COLO668 (cell line): ENCODE results near the gene SURF1.
"Not testable (repeated sequence)": the region's sequence is repeated elsewhere in the genome, so short reads cannot be mapped to it uniquely, and the experiment has no call there.

ENCODE experiments used
- DNase-seq: peaks from one replicate; lab custom pipeline; 2025; ENCODE audit not compliant: unreplicated experiment; lab: John Stamatoyannopoulos, UW

Gene SURF1

GRCh38 chr9:133327021-133327420, 29.3 kb downstream of the SURF1 start:
- not testable (repeated sequence) for DNase-seq

GRCh38 chr9:133323991-133324703, 32.1 kb downstream of the SURF1 start:
- no peak for DNase-seq

- DNase-seq: no peak
Measured at GRCh38 chr9:133323211-133323610, 33.1 kb downstream of the SURF1 start.

GRCh38 chr9:133322701-133323100, 33.6 kb downstream of the SURF1 start:
- DNase-seq: no peak

GRCh38 chr9:133321411-133321935, 34.8 kb downstream of the SURF1 start:
- DNase-seq: no peak

- DNase-seq: no peak
Measured at GRCh38 chr9:133320421-133320881, 35.8 kb downstream of the SURF1 start.

GRCh38 chr9:133317551-133317950, 38.7 kb downstream of the SURF1 start:
- not testable (repeated sequence) for DNase-seq

- no peak for DNase-seq
Measured at GRCh38 chr9:133315997-133316396, 40.3 kb downstream of the SURF1 start.

- no peak for DNase-seq
Measured at GRCh38 chr9:133309608-133310007, 46.7 kb downstream of the SURF1 start.

- no peak for DNase-seq
Measured at GRCh38 chr9:133307301-133307700, 49.0 kb downstream of the SURF1 start.

GRCh38 chr9:133306242-133307204, 49.8 kb downstream of the SURF1 start:
- DNase-seq: no peak

- no peak for DNase-seq
Measured at GRCh38 chr9:133305731-133306130, 50.6 kb downstream of the SURF1 start.

- DNase-seq: no peak
Measured at GRCh38 chr9:133304477-133305377, 51.6 kb downstream of the SURF1 start.

- DNase-seq: no peak
Measured at GRCh38 chr9:133304158-133304470, 52.2 kb downstream of the SURF1 start.

GRCh38 chr9:133303266-133304157, 52.8 kb downstream of the SURF1 start:
- DNase-seq: no peak
